Measurements from ENCODE around the gene KIF3B.

- no peak for TF ChIP-seq CTCF (conservative IDR thresholded peaks at IDR 0.05 in 1 of 2, IDR thresholded peaks at IDR 0.05 in 1 of 2; ENCODE audit: low read depth in 1 of 2, low read length in 2 of 2)
- TF ChIP-seq EZH2 (IDR thresholded peaks at IDR 0.05; ENCODE audit: low read length, missing control alignments) = no peak
These were observed 42.0 kb upstream of the KIF3B start for GRCh38 chr20:32235331-32236047.

All from fibroblast of lung (primary cell).